Chondrocyte (in vitro differentiated cells): ENCODE measurements around the gene FAM162B. TPM values are rescaled to one million over a fixed set of nuclear protein-coding genes. Genes with fewer than 3 reads are reported as not detected.
"Not testable (repeated sequence)": the region's sequence is repeated elsewhere in the genome, so short reads cannot be mapped to it uniquely, and the experiment has no call there.

Experiments used
- DNase-seq: peaks from one replicate; pipeline ENCODE4 v3.0.0; 2021; ENCODE audit warnings: mixed read lengths, low spot score
- H3K27ac Mint-ChIP-seq: one replicate; pipeline ENCODE4 v1.8.0; 2021; ENCODE audit warnings: mild to moderate bottlenecking, moderate library complexity, mixed read lengths; ENCODE audit not compliant: unreplicated experiment
- H3K27me3 Mint-ChIP-seq: 2 replicates; pipeline ENCODE4 v1.8.0; 2021; ENCODE audit warnings: low read depth, mixed read lengths
- H3K36me3 Mint-ChIP-seq: 2 replicates; pipeline ENCODE4 v1.8.0; 2021; ENCODE audit warnings: low read depth, mixed read lengths
- H3K4me1 Mint-ChIP-seq: 2 replicates; pipeline ENCODE4 v1.8.0; 2021; ENCODE audit warnings: low read depth, mild to moderate bottlenecking, mixed read lengths
- H3K4me3 Mint-ChIP-seq: one replicate; pipeline ENCODE4 v1.8.0; 2021; ENCODE audit warnings: mild to moderate bottlenecking, moderate library complexity, mixed read lengths; ENCODE audit not compliant: unreplicated experiment
- H3K9me3 Mint-ChIP-seq: 2 replicates; pipeline ENCODE4 v1.8.0; 2021; ENCODE audit warnings: low read depth, mixed read lengths
- CTCF ChIP-seq: fragments of 200-600 bp; sonication (generic); IDR thresholded peaks from 2 replicates; pipeline ENCODE4 v1.5.0; 2021; ENCODE audit warnings: antibody characterized with exemption, mild to moderate bottlenecking, moderate library complexity
- total RNA-seq: library from RNA; stranded (reverse); gene quantifications from 3 replicates; pipeline ENCODE4 v1.2.1, GENCODE V29; 2021

Gene FAM162B
- total RNA-seq, 1 donor from 2014 or later = not detected

- H3K9me3 Mint-ChIP-seq = no peaks in the 10 kb centered on the region
- H3K27ac Mint-ChIP-seq = no peak overlapping the region
- TF ChIP-seq CTCF = no peak
- peaks cover 5% of the 10 kb centered on the region for H3K4me1 Mint-ChIP-seq
- H3K4me3 Mint-ChIP-seq = no peak overlapping the region
- no peak for DNase-seq
- H3K36me3 Mint-ChIP-seq = peaks cover 13% of the 10 kb centered on the region
- no peaks in the 10 kb centered on the region for H3K27me3 Mint-ChIP-seq
Measured at GRCh38 chr6:116730513-116730912, 35.0 kb downstream of the FAM162B start.

GRCh38 chr6:116726947-116727346 is 38.6 kb downstream of the FAM162B start:
- H3K9me3 Mint-ChIP-seq = no peaks in the 10 kb centered on the region
- H3K27me3 Mint-ChIP-seq = no peaks in the 10 kb centered on the region
- H3K27ac Mint-ChIP-seq = no peak overlapping the region
- no peak for TF ChIP-seq CTCF
- H3K4me3 Mint-ChIP-seq = no peak overlapping the region
- peaks cover 21% of the 10 kb centered on the region for H3K36me3 Mint-ChIP-seq
- no peaks in the 10 kb centered on the region for H3K4me1 Mint-ChIP-seq
- no peak for DNase-seq

GRCh38 chr6:116714761-116715160 is 50.8 kb downstream of the FAM162B start:
- peaks cover 38% of the 10 kb centered on the region for H3K36me3 Mint-ChIP-seq
- no peak for DNase-seq

GRCh38 chr6:116714296-116714695 is 51.2 kb downstream of the FAM162B start:
- no peak overlapping the region for H3K27ac Mint-ChIP-seq

More at GRCh38 chr6:116714761-116715160, 50.8 kb downstream of the FAM162B start:
- Mint-ChIP-seq H3K4me3 (no peak overlapping the region), H3K4me1 (no peaks in the 10 kb centered on the region), H3K9me3 (peaks cover 12% of the 10 kb centered on the region), H3K27me3 (no peaks in the 10 kb centered on the region), H3K27ac (no peak overlapping the region)
- no peak for TF ChIP-seq CTCF

GRCh38 chr6:116705917-116706316 is 59.6 kb downstream of the FAM162B start:
- DNase-seq = no peak
- H3K4me3 Mint-ChIP-seq = no peak overlapping the region
- no peaks in the 10 kb centered on the region for H3K4me1 Mint-ChIP-seq
- H3K27me3 Mint-ChIP-seq = no peaks in the 10 kb centered on the region
- H3K36me3 Mint-ChIP-seq = peaks cover 8% of the 10 kb centered on the region
- no peak for TF ChIP-seq CTCF
- no peaks in the 10 kb centered on the region for H3K9me3 Mint-ChIP-seq
- no peak overlapping the region for H3K27ac Mint-ChIP-seq

More at GRCh38 chr6:116714296-116714695, 51.2 kb downstream of the FAM162B start:
- no peak for DNase-seq
- no peaks in the 10 kb centered on the region for H3K27me3 Mint-ChIP-seq
- no peaks in the 10 kb centered on the region for H3K4me1 Mint-ChIP-seq
- TF ChIP-seq CTCF = no peak
- peaks cover 12% of the 10 kb centered on the region for H3K9me3 Mint-ChIP-seq
- H3K36me3 Mint-ChIP-seq = peaks cover 38% of the 10 kb centered on the region
- H3K4me3 Mint-ChIP-seq = no peak overlapping the region

- not testable (repeated sequence) for H3K4me3 Mint-ChIP-seq, H3K9me3 Mint-ChIP-seq, H3K27me3 Mint-ChIP-seq, H3K27ac Mint-ChIP-seq, DNase-seq, H3K4me1 Mint-ChIP-seq, H3K36me3 Mint-ChIP-seq
Measured at GRCh38 chr6:116703888-116704287, 61.6 kb downstream of the FAM162B start.
